Adrenal gland (tissue), 5 donors: Measurements from ENCODE around the gene KIAA1958.

Experiments used
- CTCF ChIP-seq, 6 experiments: fragments of 450-650 bp in 4 of 6; fragments of 200-600 bp in 2 of 6; sonication (generic) in 1 of 6; IDR thresholded peaks; 1 replicate in 5 of 6; 2 replicates in 1 of 6; pipeline versions ENCODE4 v1.5.1 to v1.8.0; 2016 to 2021; ENCODE audit warnings: antibody characterized with exemption in 6 of 6, mild to moderate bottlenecking in 2 of 6, moderate library complexity in 1 of 6
- POLR2A ChIP-seq, 2 donors: fragments of 450-650 bp; IDR thresholded peaks; one replicate each; pipeline ENCODE4 v1.6.1; 2017; ENCODE audit warnings: antibody characterized with exemption in 2 of 2, mild to moderate bottlenecking in 2 of 2, moderate library complexity in 1 of 2
- donor health status: DM: no; HTN: no; CAD: no.

GRCh38 chr9:112699230-112699629 is 212.6 kb downstream of the KIAA1958 start:
- TF ChIP-seq CTCF (IDR thresholded peaks at IDR 0.05): no peak
- TF ChIP-seq POLR2A (IDR thresholded peaks at IDR 0.05): no peak
